T follicular helper cell (primary cell): ENCODE results near the gene SLC3A2.
"Not testable (repeated sequence)": the region's sequence is repeated elsewhere in the genome, so short reads cannot be mapped to it uniquely, and the experiment has no call there.

Source experiments
- DNase-seq: peaks from one replicate; pipeline ENCODE4 v3.0.0-alpha.2; 2020; ENCODE audit warnings: low read depth

The SLC3A2 gene

GRCh38 chr11:62852523-62853188 lies 28.0 kb upstream of the SLC3A2 start:
- DNase-seq = no peak

- no peak for DNase-seq
Measured at GRCh38 chr11:62853279-62853965, 27.3 kb upstream of the SLC3A2 start.

GRCh38 chr11:62854013-62854824 lies 26.5 kb upstream of the SLC3A2 start:
- DNase-seq = no peak

GRCh38 chr11:62854825-62855570 lies 25.7 kb upstream of the SLC3A2 start:
- DNase-seq = no peak

GRCh38 chr11:62855571-62856332 lies 24.9 kb upstream of the SLC3A2 start:
- DNase-seq = peak; percentile 94

GRCh38 chr11:62856333-62856895 lies 24.3 kb upstream of the SLC3A2 start:
- DNase-seq = no peak

GRCh38 chr11:62857541-62857982 lies 23.1 kb upstream of the SLC3A2 start:
- no peak for DNase-seq

- no peak for DNase-seq
Measured at GRCh38 chr11:62858201-62858600, 22.5 kb upstream of the SLC3A2 start.

GRCh38 chr11:62859281-62859703 lies 21.4 kb upstream of the SLC3A2 start:
- not testable (repeated sequence) for DNase-seq

GRCh38 chr11:62860835-62861563 lies 19.7 kb upstream of the SLC3A2 start:
- DNase-seq = no peak

GRCh38 chr11:62861564-62862192 lies 19.0 kb upstream of the SLC3A2 start:
- DNase-seq = not testable (repeated sequence)

- no peak for DNase-seq
Measured at GRCh38 chr11:62863687-62864335, 16.9 kb upstream of the SLC3A2 start.

GRCh38 chr11:62865635-62866034 lies 15.1 kb upstream of the SLC3A2 start:
- no peak for DNase-seq

- DNase-seq = no peak
Measured at GRCh38 chr11:62874851-62875250, 5.8 kb upstream of the SLC3A2 start.

- no peak for DNase-seq
Measured at GRCh38 chr11:62875698-62876478, 4.8 kb upstream of the SLC3A2 start.

- no peak for DNase-seq
Measured at GRCh38 chr11:62876712-62877111, 4.0 kb upstream of the SLC3A2 start.

- DNase-seq = no peak
Measured at GRCh38 chr11:62879235-62879978, 1.3 kb upstream of the SLC3A2 start.
